Measurements from ENCODE around the gene RAI2.

DNA sequence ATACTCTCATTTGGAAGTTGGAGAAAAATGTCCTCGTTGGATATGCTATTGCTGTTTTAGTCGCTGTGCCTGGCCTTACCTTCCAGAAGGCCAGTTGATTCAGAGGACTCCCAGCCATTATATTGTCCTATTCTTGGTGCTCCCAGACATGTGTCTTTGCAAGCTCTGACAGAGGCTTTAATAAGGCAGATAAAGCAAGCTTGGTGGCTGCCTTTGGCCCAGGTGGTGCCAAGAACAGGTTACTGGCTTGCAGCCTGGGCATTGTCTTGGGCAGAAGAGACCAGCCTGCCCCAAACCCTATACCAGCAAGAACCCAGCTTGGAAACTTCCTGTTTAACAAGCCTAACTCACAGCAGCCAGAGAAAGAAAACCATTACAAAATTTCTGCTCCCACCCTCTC is 16.9 kb downstream of the RAI2 start:
- no peak for TF ChIP-seq POLR2A (IDR thresholded peaks at IDR 0.05)
- TF ChIP-seq, protein P1, sequence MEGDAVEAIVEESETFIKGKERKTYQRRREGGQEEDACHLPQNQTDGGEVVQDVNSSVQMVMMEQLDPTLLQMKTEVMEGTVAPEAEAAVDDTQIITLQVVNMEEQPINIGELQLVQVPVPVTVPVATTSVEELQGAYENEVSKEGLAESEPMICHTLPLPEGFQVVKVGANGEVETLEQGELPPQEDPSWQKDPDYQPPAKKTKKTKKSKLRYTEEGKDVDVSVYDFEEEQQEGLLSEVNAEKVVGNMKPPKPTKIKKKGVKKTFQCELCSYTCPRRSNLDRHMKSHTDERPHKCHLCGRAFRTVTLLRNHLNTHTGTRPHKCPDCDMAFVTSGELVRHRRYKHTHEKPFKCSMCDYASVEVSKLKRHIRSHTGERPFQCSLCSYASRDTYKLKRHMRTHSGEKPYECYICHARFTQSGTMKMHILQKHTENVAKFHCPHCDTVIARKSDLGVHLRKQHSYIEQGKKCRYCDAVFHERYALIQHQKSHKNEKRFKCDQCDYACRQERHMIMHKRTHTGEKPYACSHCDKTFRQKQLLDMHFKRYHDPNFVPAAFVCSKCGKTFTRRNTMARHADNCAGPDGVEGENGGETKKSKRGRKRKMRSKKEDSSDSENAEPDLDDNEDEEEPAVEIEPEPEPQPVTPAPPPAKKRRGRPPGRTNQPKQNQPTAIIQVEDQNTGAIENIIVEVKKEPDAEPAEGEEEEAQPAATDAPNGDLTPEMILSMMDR (IDR thresholded peaks at IDR 0.05) = no peak

Measured in testis (tissue), 2 donors.